ENCODE results near the gene ZNF341. TPM values are rescaled to one million over a fixed set of nuclear protein-coding genes. Genes with fewer than 3 reads are reported as not detected.
"Not testable (repeated sequence)": the region's sequence is repeated elsewhere in the genome, so short reads cannot be mapped to it uniquely, and the experiment has no call there.

The ZNF341 gene
- total RNA-seq, 1 donor from 2014 or later: 2.4 TPM

DNA sequence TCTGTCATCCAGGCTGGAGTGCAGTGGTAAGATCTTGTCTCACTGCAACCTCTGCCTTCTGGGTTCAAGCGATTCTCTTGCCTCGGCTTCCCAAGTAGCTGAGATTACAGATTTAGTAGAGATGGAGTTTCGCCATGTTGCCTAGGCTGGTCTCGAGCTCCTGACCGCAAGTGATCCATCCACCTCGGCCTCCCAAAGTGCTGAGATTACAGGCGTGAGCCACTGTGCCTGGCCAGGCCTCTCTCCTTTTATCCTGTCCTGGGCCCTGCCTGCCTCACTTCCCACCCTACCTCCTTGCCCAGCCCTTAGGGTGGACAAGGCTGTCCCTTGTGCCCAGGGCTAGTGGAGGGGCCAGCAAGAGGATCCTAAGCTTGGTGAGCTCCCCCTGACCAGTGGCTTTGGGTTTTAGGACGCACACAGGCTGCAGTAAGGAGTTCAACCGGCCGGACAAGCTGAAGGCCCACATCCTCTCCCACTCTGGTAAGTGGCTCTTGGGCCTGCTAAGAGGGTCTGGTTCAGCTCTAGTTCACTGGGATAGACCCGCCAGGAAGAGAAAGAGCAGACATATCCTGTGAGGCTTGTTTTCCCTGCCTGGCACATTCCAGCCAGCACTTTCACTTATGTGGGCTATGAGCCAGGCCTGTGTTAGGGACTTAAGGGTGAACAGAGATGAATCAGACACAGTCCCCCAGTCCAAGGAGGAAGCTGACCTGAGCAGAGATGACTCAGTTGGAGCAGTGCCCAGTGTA, 57.5 kb downstream of the ZNF341 start:
- no peak for DNase-seq
- intact Hi-C loops (cut with micrococcal nuclease): no loop called here
- peak; percentile 41 for ATAC-seq

DNA sequence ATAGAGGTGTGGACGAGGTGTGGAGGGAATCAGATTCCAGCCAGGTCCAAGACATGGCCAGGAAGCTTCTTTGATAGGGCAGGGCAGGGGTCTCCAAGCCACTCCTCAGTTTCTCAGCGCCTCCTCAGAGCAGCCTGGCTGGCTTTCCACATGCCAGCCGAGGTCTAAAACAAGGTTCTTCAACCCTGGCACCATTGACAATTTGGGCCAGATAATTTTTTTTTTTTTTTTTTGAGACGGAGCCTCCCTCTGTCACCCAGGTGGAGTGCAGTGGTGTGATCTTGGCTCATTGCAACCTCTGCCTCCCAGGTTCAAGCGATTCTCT, 58.0 kb downstream of the ZNF341 start:
- intact Hi-C loops (cut with micrococcal nuclease): no loop called here
- ATAC-seq (no peak), DNase-seq (no peak)

GRCh38 chr20:33790566-33790965, 58.8 kb downstream of the ZNF341 start:
- ATAC-seq: no peak
- DNase-seq: no peak
- intact Hi-C loops (cut with micrococcal nuclease): no loop called here

DNA sequence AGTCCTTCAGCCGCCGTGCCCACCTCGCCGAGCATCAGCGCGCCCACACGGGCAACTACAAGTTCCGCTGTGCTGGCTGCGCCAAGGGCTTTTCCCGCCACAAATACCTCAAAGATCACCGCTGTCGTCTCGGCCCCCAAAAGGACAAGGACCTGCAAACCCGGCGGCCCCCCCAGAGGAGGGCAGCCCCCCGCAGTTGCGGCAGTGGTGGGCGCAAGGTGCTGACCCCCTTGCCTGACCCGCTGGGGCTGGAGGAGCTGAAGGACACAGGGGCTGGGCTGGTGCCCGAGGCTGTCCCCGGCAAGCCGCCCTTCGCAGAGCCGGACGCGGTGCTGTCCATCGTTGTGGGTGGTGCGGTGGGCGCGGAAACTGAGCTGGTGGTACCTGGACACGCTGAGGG, 59.2 kb downstream of the ZNF341 start:
- no peak for DNase-seq
- intact Hi-C loops (cut with micrococcal nuclease): no loop called here

DNA sequence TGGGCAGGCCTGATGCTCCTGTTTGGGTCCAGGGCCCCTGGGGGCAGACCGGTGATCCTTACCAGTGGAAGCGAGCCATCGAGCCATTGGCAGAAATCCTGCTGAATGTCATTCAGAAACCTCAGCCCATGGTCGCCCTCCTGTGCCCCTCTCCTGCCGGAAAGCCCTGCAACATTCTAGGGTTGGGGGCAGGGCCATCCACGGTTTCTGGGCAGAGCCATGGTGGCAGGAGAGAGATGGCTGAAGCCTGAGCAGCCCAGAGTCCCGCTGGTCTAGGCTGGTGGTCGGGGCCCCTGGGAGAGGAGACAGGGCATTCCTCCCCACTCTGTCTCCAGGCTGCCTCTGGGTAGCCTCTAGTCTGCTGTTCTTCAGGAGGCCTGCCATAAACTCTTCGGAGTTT, 59.7 kb downstream of the ZNF341 start:
- ATAC-seq (no peak), DNase-seq (no peak)

More for the DNA sequence above, 59.2 kb downstream of the ZNF341 start:
- ATAC-seq: no peak

DNA sequence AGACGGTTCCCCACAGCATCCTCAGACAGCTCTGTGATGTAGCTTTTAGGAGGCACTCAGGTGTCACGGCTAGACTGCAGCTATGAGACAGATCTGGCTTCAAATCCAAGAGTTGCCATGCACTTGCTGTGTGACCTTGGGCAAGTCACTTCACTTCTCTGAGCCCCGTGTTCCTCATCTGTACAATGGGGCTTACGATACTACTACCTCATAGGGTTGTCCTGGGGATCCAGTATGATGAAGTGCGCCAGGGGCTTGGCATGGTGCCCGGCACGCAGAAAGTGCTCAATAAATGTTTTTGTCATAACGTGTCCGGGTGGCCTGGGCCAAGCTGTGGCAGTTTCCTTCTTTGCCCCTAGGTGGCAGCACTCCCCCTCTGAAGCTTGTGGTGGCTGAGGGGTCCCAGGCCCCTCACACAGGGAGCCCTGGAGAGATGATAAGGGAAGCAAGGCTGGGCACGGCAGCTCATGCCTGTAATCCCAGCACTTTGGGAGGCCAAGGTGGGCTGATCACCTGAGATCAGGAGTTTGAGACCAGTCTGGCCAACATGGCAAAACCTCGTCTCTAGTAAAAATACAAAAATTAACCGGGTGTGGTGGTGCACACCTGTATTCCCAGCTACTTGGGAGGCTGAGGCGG, 60.3 kb downstream of the ZNF341 start:
- DNase-seq (peak; percentile 59), ATAC-seq (peak; percentile 35)
- intact Hi-C loops (cut with micrococcal nuclease): no loop called here

More for the DNA sequence above, 59.7 kb downstream of the ZNF341 start:
- intact Hi-C loops (cut with micrococcal nuclease): no loop called here

- ATAC-seq; DNase-seq; intact Hi-C loops (cut with micrococcal nuclease): not testable (repeated sequence)
These were observed 60.8 kb downstream of the ZNF341 start for GRCh38 chr20:33792598-33792989.

- DNase-seq: peak; percentile 54
- intact Hi-C loops (cut with micrococcal nuclease): no loop called here
These were observed 61.5 kb downstream of the ZNF341 start for GRCh38 chr20:33793011-33793931.

DNA sequence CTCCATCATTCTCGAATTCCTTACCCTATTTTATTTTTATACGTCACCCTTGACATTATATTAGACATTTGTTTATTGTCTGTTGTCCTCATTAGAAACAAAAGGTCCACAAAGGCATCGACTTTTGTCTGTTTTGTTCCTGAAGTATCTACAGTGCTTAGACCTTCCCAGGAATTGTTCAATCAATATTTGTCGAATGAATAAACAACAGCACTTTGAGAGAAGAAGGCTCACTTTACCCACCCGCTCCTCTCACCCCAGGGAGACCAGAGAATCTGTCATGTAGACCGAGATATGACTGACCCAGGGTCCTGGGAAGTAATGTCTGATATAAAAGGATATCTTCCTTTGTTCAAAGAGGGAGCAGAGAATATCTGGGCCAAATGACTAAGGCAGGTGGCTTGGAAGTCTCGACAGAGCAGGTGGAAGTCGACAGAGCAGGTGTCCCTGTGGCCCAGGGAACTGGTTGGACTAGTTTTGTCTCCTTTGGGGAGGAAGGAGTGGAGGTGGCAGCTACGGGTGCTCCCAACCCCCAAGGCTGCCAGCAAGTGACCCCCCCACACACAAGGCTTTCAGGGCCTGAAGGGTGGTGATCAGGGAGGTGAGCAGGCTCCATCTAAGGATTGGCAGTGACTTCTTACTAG, 64.6 kb downstream of the ZNF341 start:
- ATAC-seq (no peak), DNase-seq (no peak)
- intact Hi-C loops (cut with micrococcal nuclease): no loop called here

More at GRCh38 chr20:33793011-33793931, 61.5 kb downstream of the ZNF341 start:
- peak; percentile 67 for ATAC-seq

DNA sequence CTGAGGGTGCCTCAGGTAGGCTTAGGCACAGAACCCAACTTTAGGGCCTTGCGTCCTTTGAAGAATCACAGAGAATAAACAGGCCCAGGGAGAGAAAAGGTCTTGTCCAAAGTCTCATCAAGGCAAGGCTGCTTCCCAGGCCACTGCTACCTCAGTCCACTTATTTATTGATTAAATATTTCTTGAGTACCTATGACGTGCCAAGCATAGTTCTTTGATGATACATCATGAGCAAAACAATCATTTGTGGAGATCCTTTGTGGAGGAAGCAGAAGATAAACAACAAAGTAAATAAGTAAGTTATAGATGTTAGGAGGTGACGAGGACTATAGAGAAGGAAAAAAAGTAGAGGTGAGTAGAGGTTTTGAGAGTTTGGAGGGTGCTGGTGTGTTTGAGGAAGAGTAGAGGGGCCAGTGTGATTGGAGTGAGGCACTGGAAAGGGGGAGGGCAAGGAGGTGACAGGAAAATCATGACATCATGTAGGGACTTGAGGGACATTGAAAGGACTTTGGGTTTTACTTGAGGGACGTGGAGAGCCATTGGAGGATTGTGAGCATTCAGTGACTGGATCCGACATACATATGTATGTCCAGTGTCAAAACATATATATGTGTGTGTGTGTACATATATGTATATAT, 65.2 kb downstream of the ZNF341 start:
- intact Hi-C loops (cut with micrococcal nuclease): no loop called here
- no peak for ATAC-seq
- no peak for DNase-seq

- ATAC-seq (no peak), DNase-seq (no peak)
- intact Hi-C loops (cut with micrococcal nuclease): no loop called here
These were observed 66.6 kb downstream of the ZNF341 start for GRCh38 chr20:33798444-33798843.

GRCh38 chr20:33803921-33804337, 72.1 kb downstream of the ZNF341 start:
- ATAC-seq: peak; percentile 76
- no peak for DNase-seq
- intact Hi-C loops (cut with micrococcal nuclease): no loop called here

GRCh38 chr20:33808388-33808787, 76.6 kb downstream of the ZNF341 start:
- intact Hi-C loops (cut with micrococcal nuclease): no loop called here
- no peak for DNase-seq
- ATAC-seq: no peak

- no peak for ATAC-seq
- intact Hi-C loops (cut with micrococcal nuclease): no loop called here
- no peak for DNase-seq
These were observed 78.5 kb downstream of the ZNF341 start for GRCh38 chr20:33810259-33810658.

DNA sequence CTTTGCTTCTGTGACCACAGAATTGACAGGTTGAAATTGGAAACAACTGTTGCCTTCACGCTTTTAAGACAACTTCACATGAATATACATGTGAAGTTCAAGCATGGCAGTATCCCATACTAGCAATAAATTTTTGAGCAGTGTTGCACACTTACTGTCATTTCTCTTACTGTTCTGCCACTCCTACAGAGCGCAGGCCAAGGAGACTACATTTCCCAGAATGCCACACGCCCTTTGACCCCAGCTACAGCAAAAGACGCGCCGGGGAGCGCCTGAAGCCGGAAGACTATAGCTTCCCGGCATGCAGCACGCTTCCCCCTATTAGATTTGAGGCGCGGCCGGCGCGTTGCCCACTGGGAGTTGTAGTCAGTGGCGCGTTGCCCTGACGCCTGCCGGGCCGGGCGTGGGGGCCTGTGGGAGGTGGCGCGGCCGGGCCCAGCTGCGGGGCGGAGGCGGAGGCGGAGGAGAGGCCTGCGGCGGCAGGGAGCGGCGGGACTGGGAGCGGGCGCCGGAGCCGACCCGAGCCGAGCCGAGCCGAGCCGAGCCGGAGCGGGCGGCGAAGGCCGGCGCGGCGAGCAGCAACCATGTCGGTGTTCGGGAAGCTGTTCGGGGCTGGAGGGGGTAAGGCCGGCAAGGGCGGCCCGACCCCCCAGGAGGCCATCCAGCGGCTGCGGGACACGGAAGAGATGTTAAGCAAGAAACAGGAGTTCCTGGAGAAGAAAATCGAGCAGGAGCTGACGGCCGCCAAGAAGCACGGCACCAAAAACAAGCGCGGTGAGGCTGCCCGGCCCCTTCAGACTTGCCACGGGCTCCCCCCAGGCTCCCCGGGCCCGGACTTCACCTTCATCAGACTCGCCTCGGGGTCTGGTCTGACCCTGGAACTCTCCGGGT, 79.3 kb downstream of the ZNF341 start, which contains the start of gene CHMP4B:
TSS of gene CHMP4B (plus strand) at position 464 of the 891 bp plus-strand sequence. CDS start at position 585, 121 bp downstream.
- ATAC-seq (peak; percentile 98), DNase-seq (peak; percentile 100)
- intact Hi-C loops (cut with micrococcal nuclease): no loop called here

- peak; percentile 4 for ATAC-seq
- intact Hi-C loops (cut with micrococcal nuclease): no loop called here
- DNase-seq: no peak
These were observed 80.0 kb downstream of the ZNF341 start for GRCh38 chr20:33811776-33812151.

DNA sequence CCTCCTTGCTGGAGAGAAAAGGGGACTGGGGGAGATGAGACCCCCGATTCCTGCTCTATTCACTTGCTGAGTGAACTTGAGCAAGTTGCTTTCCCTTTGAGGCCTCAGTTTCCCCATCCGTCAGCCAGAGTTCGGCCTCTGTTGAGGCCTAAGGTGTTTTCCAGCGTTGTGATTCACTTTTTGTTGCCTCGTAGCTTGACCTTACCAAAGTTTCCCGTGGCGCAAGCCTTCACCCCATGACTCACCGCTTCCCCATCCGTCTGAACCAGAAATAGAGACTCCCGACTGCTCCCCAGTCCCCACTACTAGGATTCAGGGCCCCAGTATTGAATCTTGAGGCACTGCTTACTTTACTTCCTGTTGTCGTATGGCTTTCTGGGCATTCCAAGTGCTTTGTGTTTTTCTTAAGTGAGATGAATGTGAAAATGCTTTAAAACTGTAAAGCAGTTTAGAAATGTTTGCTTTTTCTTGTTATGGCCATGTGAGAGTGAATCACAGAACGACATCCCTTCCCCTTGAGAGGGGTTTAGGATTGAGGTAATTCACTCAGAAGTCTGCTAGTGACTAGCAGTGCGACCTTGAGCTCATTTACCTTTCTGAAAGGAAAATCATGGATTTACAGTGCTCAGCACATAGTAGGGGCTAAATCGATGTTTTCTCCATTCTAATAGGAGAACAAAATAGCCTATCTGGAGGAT, 80.5 kb downstream of the ZNF341 start:
- ATAC-seq: peak; percentile 28
- peak; percentile 49 for DNase-seq
- intact Hi-C loops (cut with micrococcal nuclease): no loop called here
